ENCODE results near the gene CNN2.

Gene CNN2

GRCh38 chr19:999379-999719 is 27.1 kb upstream of the CNN2 start:
- no peak for TF ChIP-seq CTCF (conservative IDR thresholded peaks at IDR 0.05)
- TF ChIP-seq ZFX (IDR thresholded peaks at IDR 0.05), result no peak
- no peak overlapping the region for H3K27ac ChIP-seq

- TF ChIP-seq CTCF (conservative IDR thresholded peaks at IDR 0.05) (peak; percentile 83), ZFX (IDR thresholded peaks at IDR 0.05) (no peak)
- H3K27ac ChIP-seq, result no peak within 1 kb of the TSS
Observed at GRCh38 chr19:1000095-1000494, 26.3 kb upstream of the CNN2 start, which contains the start of gene GRIN3B. TSS of gene GRIN3B (plus strand) at chr19:1000419. CDS start at chr19:1000438, 19 bp downstream.

- TF ChIP-seq CTCF (conservative IDR thresholded peaks at IDR 0.05), result no peak
- no peak for TF ChIP-seq ZFX (IDR thresholded peaks at IDR 0.05)
Observed at GRCh38 chr19:1000591-1001537, 25.5 kb upstream of the CNN2 start.

GRCh38 chr19:1001538-1002166 is 24.8 kb upstream of the CNN2 start:
- no peak overlapping the region for H3K27ac ChIP-seq
- TF ChIP-seq ZFX (IDR thresholded peaks at IDR 0.05) (no peak), CTCF (conservative IDR thresholded peaks at IDR 0.05) (peak; percentile 97)

More at GRCh38 chr19:1000591-1001537, 25.5 kb upstream of the CNN2 start:
- no peak overlapping the region for H3K27ac ChIP-seq

- TF ChIP-seq CTCF (conservative IDR thresholded peaks at IDR 0.05), result no peak
- H3K27ac ChIP-seq, result no peak overlapping the region
Observed at GRCh38 chr19:1002600-1002999, 23.8 kb upstream of the CNN2 start.

- TF ChIP-seq ZFX (IDR thresholded peaks at IDR 0.05), result no peak
- no peak for TF ChIP-seq CTCF (conservative IDR thresholded peaks at IDR 0.05)
- H3K27ac ChIP-seq, result no peak overlapping the region
Observed at GRCh38 chr19:1003283-1003682, 23.1 kb upstream of the CNN2 start.

GRCh38 chr19:1004204-1004802 is 22.1 kb upstream of the CNN2 start:
- no peak overlapping the region for H3K27ac ChIP-seq
- TF ChIP-seq CTCF (conservative IDR thresholded peaks at IDR 0.05) (no peak), ZFX (IDR thresholded peaks at IDR 0.05) (no peak)
